Astrocyte of the cerebellum (primary cell): Measurements from ENCODE around the gene LMF1.

ENCODE experiments used
- DNase-seq: peaks from one replicate; pipeline ENCODE4 v3.0.0-alpha.2; 2011; ENCODE audit warnings: low read depth
- H3K4me3 ChIP-seq: 2 replicates; pipeline ENCODE4 v1.5.1; 2011; ENCODE audit warnings: mild to moderate bottlenecking, low read depth, low read length, moderate library complexity
- CTCF ChIP-seq: IDR thresholded peaks from 2 replicates; pipeline ENCODE4 v1.5.1; 2012; ENCODE audit warnings: low read length, low read depth, moderate library complexity, mild to moderate bottlenecking; ENCODE audit errors: missing control alignments
- in situ Hi-C: cut with HindIII; loops from 2 replicates; pipeline ENCODE4 v1.10.0; 2017; ENCODE audit warnings: low sequenced_read_pairs

Gene LMF1

GRCh38 chr16:875182-876040 lies 95.4 kb downstream of the LMF1 start:
- TF ChIP-seq CTCF: no peak
- no peak overlapping the region for H3K4me3 ChIP-seq
- in situ Hi-C loops: no loop called here

GRCh38 chr16:874366-875181 lies 96.2 kb downstream of the LMF1 start:
- TF ChIP-seq CTCF: no peak
- DNase-seq: no peak
- in situ Hi-C loops: no loop called here
- H3K4me3 ChIP-seq: no peak overlapping the region

More at GRCh38 chr16:875182-876040, 95.4 kb downstream of the LMF1 start:
- DNase-seq: no peak

GRCh38 chr16:873889-874288 lies 96.9 kb downstream of the LMF1 start:
- TF ChIP-seq CTCF: no peak
- H3K4me3 ChIP-seq: no peak overlapping the region
- no peak for DNase-seq
- in situ Hi-C loops: no loop called here

- in situ Hi-C loops: no loop called here
- no peak overlapping the region for H3K4me3 ChIP-seq
- no peak for TF ChIP-seq CTCF
- no peak for DNase-seq
Measured at GRCh38 chr16:873243-873661, 97.5 kb downstream of the LMF1 start.

GRCh38 chr16:872436-873242 lies 98.1 kb downstream of the LMF1 start:
- DNase-seq: no peak
- H3K4me3 ChIP-seq: no peak overlapping the region
- no peak for TF ChIP-seq CTCF
- in situ Hi-C loops: no loop called here

- TF ChIP-seq CTCF: no peak
- in situ Hi-C loops: no loop called here
- no peak overlapping the region for H3K4me3 ChIP-seq
- no peak for DNase-seq
Measured at GRCh38 chr16:871562-872345, 99.0 kb downstream of the LMF1 start.
